Uterus (tissue), 2 donors: ENCODE results near the gene CACNA1C.

Experiments used
- CTCF ChIP-seq, 4 experiments: fragments of 200-600 bp in 2 of 4; fragments of 450-650 bp in 2 of 4; sonication (generic) in 2 of 4; IDR thresholded peaks; one replicate each; pipeline ENCODE4 v1.5.1; 2016 to 2019; ENCODE audit warnings: antibody characterized with exemption in 4 of 4, mild to moderate bottlenecking in 2 of 4, moderate library complexity in 1 of 4
- POLR2A ChIP-seq, 2 donors: fragments of 450-650 bp; IDR thresholded peaks; one replicate each; pipeline ENCODE4 v1.6.1; 2016; ENCODE audit warnings: antibody characterized with exemption in 2 of 2, mild to moderate bottlenecking in 1 of 2, moderate library complexity in 1 of 2

- TF ChIP-seq CTCF (IDR thresholded peaks at IDR 0.05) (no peak), POLR2A (IDR thresholded peaks at IDR 0.05) (no peak)
These were observed 634.9 kb downstream of the CACNA1C start for GRCh38 chr12:2687726-2688125.
